Tongue (tissue), 3 donors: ENCODE measurements around the gene PRDM12. TPM values are rescaled to one million over a fixed set of nuclear protein-coding genes. Genes with fewer than 3 reads are reported as not detected.

Experiments used
- DNase-seq: peaks from one replicate; pipeline ENCODE4 v3.0.0-alpha.2; 2015
- small RNA-seq: library from RNA; depleted of rRNA; stranded (forward); fragments of <200 nt; gene quantifications from one replicate; pipeline ENCODE3, GENCODE V24; 2014; ENCODE audit warnings: low replicate concordance
- total RNA-seq: library from RNA; depleted of rRNA; stranded (reverse); fragments of >200 nt; gene quantifications from one replicate; pipeline ENCODE4 v1.2.3, GENCODE V29; 2014

PRDM12 gene
- total RNA-seq, 1 donor from 2014 or later = not detected

GRCh38 chr9:130729145-130729544 lies 64.8 kb downstream of the PRDM12 start:
- no peak for DNase-seq

DNA sequence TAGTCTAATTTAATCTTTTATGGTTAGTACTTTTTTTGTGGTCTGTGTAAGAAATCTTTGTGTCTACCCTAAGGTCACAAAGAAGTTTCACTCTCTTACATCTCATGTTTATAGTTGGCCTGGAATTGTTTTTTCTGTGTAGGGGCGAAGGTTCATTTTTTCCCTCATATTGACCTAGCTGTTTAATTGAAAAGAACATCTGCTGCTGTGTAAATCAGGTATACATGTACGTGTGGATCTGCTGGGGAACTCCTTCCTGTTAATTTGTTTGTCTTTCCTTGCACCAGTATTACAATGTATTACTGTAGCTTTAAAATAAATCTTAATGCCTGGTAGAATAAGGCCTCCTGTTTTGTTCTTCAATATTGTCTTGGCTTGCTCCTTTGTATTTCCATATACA lies 67.0 kb downstream of the PRDM12 start:
- peak; percentile 9 for DNase-seq

GRCh38 chr9:130732136-130732535 lies 67.7 kb downstream of the PRDM12 start:
- peak; percentile 16 for DNase-seq

Small RNAs within 50 kb of the gene (small RNA-seq; reads per million reads assigned to genes)
- gene AL359092.1 = not detected
- not detected for gene MIR6856

Other genes with a start within 250 kb of the PRDM12 start
- gene ASS1, start 219.6 kb upstream of the PRDM12 start, total RNA-seq = 74.5 TPM
- 37.4 TPM for gene FUBP3, start 85.0 kb upstream of the PRDM12 start, total RNA-seq
- gene EXOSC2, start 29.2 kb downstream of the PRDM12 start, total RNA-seq = 26.1 TPM
- gene ABL1, start 170.7 kb downstream of the PRDM12 start, total RNA-seq = 72.9 TPM
- gene QRFP, start 232.2 kb downstream of the PRDM12 start, total RNA-seq = not detected